Uterus (tissue), 4 donors: ENCODE results near the gene PCSK7. TPM values are rescaled to one million over a fixed set of nuclear protein-coding genes. Genes with fewer than 3 reads are reported as not detected.

Source experiments
- DNase-seq, 2 donors: peaks; one replicate each; pipeline ENCODE4 v3.0.0-alpha.2; 2019 to 2020
- H3K27ac ChIP-seq, 2 donors: fragments of 200-600 bp; sonication (generic); 1 replicate in 1 of 2; 2 replicates in 1 of 2; pipeline ENCODE4 v1.5.1; 2016 to 2018
- H3K27me3 ChIP-seq, 2 donors: fragments of 200-600 bp; sonication (generic); one replicate each; pipeline ENCODE4 v1.5.1; 2018 to 2019; ENCODE audit warnings: control low read depth in 1 of 2
- H3K36me3 ChIP-seq, 2 donors: fragments of 200-600 bp; sonication (generic); one replicate each; pipeline ENCODE4 v1.5.1; 2019; ENCODE audit warnings: control low read depth in 1 of 2
- H3K4me1 ChIP-seq, 2 donors: fragments of 200-600 bp; sonication (generic); one replicate each; pipeline ENCODE4 v1.5.1; 2018 to 2019; ENCODE audit warnings: control low read depth in 1 of 2
- H3K4me3 ChIP-seq, 2 donors: fragments of 200-600 bp; sonication (generic); 1 replicate in 1 of 2; 2 replicates in 1 of 2; pipeline ENCODE4 v1.5.1; 2018 to 2019; ENCODE audit warnings: mild to moderate bottlenecking in 1 of 2
- H3K9me3 ChIP-seq, 2 donors: fragments of 200-600 bp; sonication (generic); one replicate each; pipeline ENCODE4 v1.5.1; 2019; ENCODE audit warnings: control low read depth in 1 of 2
- CTCF ChIP-seq, 4 experiments: fragments of 200-600 bp in 2 of 4; fragments of 450-650 bp in 2 of 4; sonication (generic) in 2 of 4; IDR thresholded peaks; one replicate each; pipeline ENCODE4 v1.5.1; 2016 to 2019; ENCODE audit warnings: antibody characterized with exemption in 4 of 4, mild to moderate bottlenecking in 2 of 4, moderate library complexity in 1 of 4
- POLR2A ChIP-seq, 2 donors: fragments of 450-650 bp; IDR thresholded peaks; one replicate each; pipeline ENCODE4 v1.6.1; 2016; ENCODE audit warnings: antibody characterized with exemption in 2 of 2, mild to moderate bottlenecking in 1 of 2, moderate library complexity in 1 of 2
- intact Hi-C: fragments of 100-400 bp; cut with DNase I; formaldehyde crosslinking; loops from one replicate; pipeline ENCODE4 v1.15.1; 2023; ENCODE audit warnings: low total_unique reads
- total RNA-seq, 4 donors: library from RNA; depleted of rRNA in 3 of 4; stranded (reverse); fragments of >200 nt in 3 of 4; gene quantifications; one replicate each; pipeline versions ENCODE4 v1.1.0 to v1.2.4, GENCODE V29; 2014 to 2023
- donor health status: DM: yes; HTN: yes; CAD: no.

PCSK7 gene
- total RNA-seq, 4 donors from 2014 or later = 23.3 to 78.9 (median 35.3) TPM

- Histone ChIP-seq H3K4me3 (peak within 1 kb of the TSS; percentile 94 to 95), H3K27ac (peak within 1 kb of the TSS; percentile 90 to 98), H3K9me3 (no peaks in the 10 kb centered on the region), H3K4me1 (peaks cover 5 to 10% of the 10 kb centered on the region in 2 donors), H3K27me3 (no peaks in the 10 kb centered on the region), H3K36me3 (no peaks in the 10 kb centered on the region)
- intact Hi-C loops = no loop called here
- TF ChIP-seq CTCF (IDR thresholded peaks at IDR 0.05) = peak in 2 of 4 experiments; percentile 36 to 48
- TF ChIP-seq POLR2A (IDR thresholded peaks at IDR 0.05) = peak; percentile 96 to 99
- peak; percentile 95 for DNase-seq
These were observed 53.5 kb downstream of the PCSK7 start, which contains the start of gene SIDT2 for GRCh38 chr11:117178210-117179034. TSS of gene SIDT2 (plus strand) at chr11:117178743. CDS start at chr11:117179264, 521 bp downstream.

- Histone ChIP-seq H3K27me3 (no peaks in the 10 kb centered on the region), H3K27ac (peak overlapping the region; percentile 90 to 98), H3K4me3 (peak overlapping the region; percentile 94 to 95), H3K4me1 (peaks cover 5 to 10% of the 10 kb centered on the region in 2 donors), H3K9me3 (no peaks in the 10 kb centered on the region), H3K36me3 (no peaks in the 10 kb centered on the region)
- no peak for DNase-seq
- TF ChIP-seq CTCF (IDR thresholded peaks at IDR 0.05) (no peak), POLR2A (IDR thresholded peaks at IDR 0.05) (no peak)
- intact Hi-C loops = no loop called here
These were observed 54.2 kb downstream of the PCSK7 start for GRCh38 chr11:117177534-117178209.

- no peaks in the 10 kb centered on the region for H3K9me3 ChIP-seq
- no peaks in the 10 kb centered on the region for H3K36me3 ChIP-seq
- H3K27me3 ChIP-seq = no peaks in the 10 kb centered on the region
- no peak for TF ChIP-seq POLR2A (IDR thresholded peaks at IDR 0.05)
- no peak for TF ChIP-seq CTCF (IDR thresholded peaks at IDR 0.05)
- no peak overlapping the region for H3K4me3 ChIP-seq
- intact Hi-C loops = no loop called here
- H3K4me1 ChIP-seq = peaks cover 5 to 6% of the 10 kb centered on the region in 2 donors
- DNase-seq = no peak
- no peak overlapping the region for H3K27ac ChIP-seq
These were observed 55.7 kb downstream of the PCSK7 start for GRCh38 chr11:117176186-117176585.

- Histone ChIP-seq H3K4me1 (peaks cover 5% of the 10 kb centered on the region in 2 donors), H3K36me3 (no peaks in the 10 kb centered on the region), H3K4me3 (no peak overlapping the region), H3K9me3 (no peaks in the 10 kb centered on the region), H3K27me3 (no peaks in the 10 kb centered on the region), H3K27ac (no peak overlapping the region)
- TF ChIP-seq CTCF (IDR thresholded peaks at IDR 0.05) (no peak), POLR2A (IDR thresholded peaks at IDR 0.05) (no peak)
- intact Hi-C loops = no loop called here
- no peak for DNase-seq
These were observed 56.1 kb downstream of the PCSK7 start for GRCh38 chr11:117175781-117176180.

GRCh38 chr11:117175104-117175503 is 56.8 kb downstream of the PCSK7 start:
- intact Hi-C loops = no loop called here
- Histone ChIP-seq H3K4me3 (no peak overlapping the region), H3K9me3 (no peaks in the 10 kb centered on the region), H3K27ac (no peak overlapping the region), H3K36me3 (no peaks in the 10 kb centered on the region), H3K27me3 (no peaks in the 10 kb centered on the region), H3K4me1 (peaks cover 5% of the 10 kb centered on the region in 2 donors)
- TF ChIP-seq POLR2A (IDR thresholded peaks at IDR 0.05) (no peak), CTCF (IDR thresholded peaks at IDR 0.05) (no peak)
- no peak for DNase-seq
